Measurements from ENCODE around the gene DDAH2.

Gene DDAH2

DNA sequence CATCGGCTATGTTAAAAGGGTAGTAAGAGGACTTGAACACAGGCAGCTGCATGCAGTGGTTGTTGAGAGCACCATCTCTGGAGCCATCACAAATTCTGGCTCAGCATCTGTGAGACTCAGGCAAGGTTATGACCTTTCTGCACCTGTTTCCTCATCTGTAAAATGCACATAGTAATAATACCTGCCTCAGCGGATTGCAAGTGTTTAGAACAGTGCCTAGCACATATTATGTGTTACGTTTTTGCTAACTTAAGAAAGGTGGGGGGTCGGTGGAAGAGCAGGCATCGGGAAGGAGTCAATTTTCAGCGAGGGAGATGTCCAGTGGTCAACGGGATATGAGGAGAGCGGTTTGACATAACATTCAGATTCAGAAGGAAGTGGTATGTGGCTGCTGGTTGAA, 51.1 kb downstream of the DDAH2 start:
- DNase-seq = no peak
- in situ Hi-C loops (cut with HindIII; ENCODE audit: low pct_ligation_motif_present, low pct_unique_long_range_greater_than_20kb, low sequenced_read_pairs) = no loop called here
